Brain microvascular endothelial cell (primary cell): ENCODE data around the gene LRRC8A.

Source experiments
- DNase-seq: peaks from one replicate; pipeline ENCODE4 v3.0.0-alpha.2; 2020
- H3K27ac ChIP-seq: fragments of 250-450 bp; sonication (Bioruptor Pico); 2 replicates; pipeline ENCODE4 v1.5.1; 2020; ENCODE audit warnings: mild to moderate bottlenecking, moderate library complexity
- H3K27me3 ChIP-seq: fragments of 250-450 bp; sonication (Bioruptor Pico); replicated peaks from 2 replicates; pipeline ENCODE4 v1.5.1; 2020; ENCODE audit warnings: mild to moderate bottlenecking
- H3K36me3 ChIP-seq: fragments of 250-450 bp; sonication (Bioruptor Pico); replicated peaks from 2 replicates; pipeline ENCODE4 v1.5.1; 2020; ENCODE audit warnings: mild to moderate bottlenecking
- H3K4me3 ChIP-seq: 2 replicates; pipeline ENCODE4 v1.5.1; 2011; ENCODE audit warnings: low read depth, mild to moderate bottlenecking, control low read depth, low read length, moderate library complexity
- in situ Hi-C: cut with HindIII; loops from 2 replicates; pipeline ENCODE4 v1.10.0; 2017; ENCODE audit warnings: low sequenced_read_pairs, low pct_ligation_motif_present
- TF ChIP-seq, protein P1 (sequence below): IDR thresholded peaks from 2 replicates; pipeline ENCODE4 v1.5.1; 2011; ENCODE audit warnings: low read depth, mild to moderate bottlenecking, moderate library complexity, low read length, control low read depth, inconsistent platforms; ENCODE audit errors: missing control alignments

The LRRC8A gene

DNA sequence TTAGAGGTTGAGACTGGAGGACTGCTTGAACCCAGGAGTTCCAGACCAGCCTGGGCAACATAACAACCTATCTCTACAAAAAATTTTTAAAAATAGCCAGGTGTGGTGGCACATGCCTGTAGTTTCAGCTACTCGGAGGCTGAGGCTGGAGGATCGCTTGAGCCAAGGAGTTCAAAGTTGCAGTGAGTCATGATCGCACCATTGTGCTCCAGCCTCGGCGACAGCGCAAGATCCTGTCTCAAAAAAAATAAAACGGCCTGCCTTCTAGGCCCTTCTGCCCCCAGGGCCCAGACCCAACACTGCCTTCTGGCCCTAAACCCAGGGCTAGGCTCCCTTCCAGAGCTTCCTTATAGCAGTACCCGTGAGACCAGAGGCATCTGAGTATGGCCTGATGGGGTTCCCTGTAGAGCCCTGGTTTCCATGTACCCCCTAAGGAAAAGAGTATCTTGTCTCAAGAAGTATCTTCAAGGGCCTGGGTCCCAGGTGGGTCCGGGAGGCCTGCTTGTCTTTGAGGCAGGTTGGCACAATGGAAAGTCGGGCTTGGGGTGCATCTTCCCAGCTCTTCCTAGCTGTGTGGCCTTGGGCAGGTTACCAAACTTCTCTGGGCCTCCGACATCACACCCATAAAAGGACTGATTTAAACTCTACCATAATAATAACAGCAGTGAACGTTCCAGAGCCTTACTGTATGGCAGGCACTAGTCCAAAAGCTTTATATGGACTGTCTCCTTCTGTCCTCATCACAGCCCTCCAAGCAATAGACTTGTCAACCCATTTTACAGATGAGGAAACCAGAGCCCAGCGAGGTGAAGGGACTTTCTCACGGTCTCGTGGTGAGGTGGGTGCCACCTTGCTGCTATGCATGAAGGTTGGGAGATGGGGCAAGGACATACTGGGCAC lies 9.6 kb downstream of the LRRC8A start:
- H3K27ac ChIP-seq: no peak overlapping the region
- TF ChIP-seq, protein P1, sequence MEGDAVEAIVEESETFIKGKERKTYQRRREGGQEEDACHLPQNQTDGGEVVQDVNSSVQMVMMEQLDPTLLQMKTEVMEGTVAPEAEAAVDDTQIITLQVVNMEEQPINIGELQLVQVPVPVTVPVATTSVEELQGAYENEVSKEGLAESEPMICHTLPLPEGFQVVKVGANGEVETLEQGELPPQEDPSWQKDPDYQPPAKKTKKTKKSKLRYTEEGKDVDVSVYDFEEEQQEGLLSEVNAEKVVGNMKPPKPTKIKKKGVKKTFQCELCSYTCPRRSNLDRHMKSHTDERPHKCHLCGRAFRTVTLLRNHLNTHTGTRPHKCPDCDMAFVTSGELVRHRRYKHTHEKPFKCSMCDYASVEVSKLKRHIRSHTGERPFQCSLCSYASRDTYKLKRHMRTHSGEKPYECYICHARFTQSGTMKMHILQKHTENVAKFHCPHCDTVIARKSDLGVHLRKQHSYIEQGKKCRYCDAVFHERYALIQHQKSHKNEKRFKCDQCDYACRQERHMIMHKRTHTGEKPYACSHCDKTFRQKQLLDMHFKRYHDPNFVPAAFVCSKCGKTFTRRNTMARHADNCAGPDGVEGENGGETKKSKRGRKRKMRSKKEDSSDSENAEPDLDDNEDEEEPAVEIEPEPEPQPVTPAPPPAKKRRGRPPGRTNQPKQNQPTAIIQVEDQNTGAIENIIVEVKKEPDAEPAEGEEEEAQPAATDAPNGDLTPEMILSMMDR: no peak
- peaks cover 42% of the 10 kb centered on the region for H3K36me3 ChIP-seq
- H3K4me3 ChIP-seq: no peak overlapping the region
- no peaks in the 10 kb centered on the region for H3K27me3 ChIP-seq
- no peak for DNase-seq
- in situ Hi-C loops: no loop called here

DNA sequence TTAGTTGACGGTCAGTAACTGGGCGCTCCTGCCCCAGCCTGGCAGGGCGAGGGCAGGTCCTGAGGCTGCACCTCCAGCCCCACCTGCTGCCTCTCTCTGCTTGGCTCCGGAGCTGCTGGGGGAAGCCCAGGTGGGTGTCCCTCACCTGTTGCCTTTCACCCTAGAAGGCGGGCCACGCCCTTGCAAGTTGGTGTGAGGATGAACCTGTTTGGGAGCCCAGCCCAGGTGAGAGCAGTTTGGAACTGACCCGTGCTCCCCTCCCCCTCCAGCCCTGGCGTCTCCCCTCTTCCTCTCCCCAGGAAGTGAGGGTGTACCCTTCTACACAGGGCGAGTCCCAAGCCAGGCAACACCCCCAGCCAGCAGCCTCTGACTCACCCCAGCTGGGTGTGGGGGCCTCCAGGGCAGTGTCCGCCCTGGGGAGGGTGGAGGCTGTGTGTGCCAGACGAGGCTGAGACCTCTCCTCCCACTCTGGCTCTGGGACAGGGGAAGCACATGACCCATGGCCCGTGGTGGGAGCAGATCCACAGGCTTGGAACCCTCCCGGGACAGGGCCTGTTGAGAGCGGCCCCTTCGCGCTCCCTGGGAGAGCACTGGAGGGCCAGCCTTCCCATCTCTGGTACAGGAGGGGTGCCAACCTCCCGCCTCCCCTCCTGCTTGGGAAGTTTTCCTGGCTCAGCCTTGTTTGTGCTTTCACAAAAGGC lies 10.4 kb downstream of the LRRC8A start:
- in situ Hi-C loops: no loop called here
- peak; percentile 72 for DNase-seq

DNA sequence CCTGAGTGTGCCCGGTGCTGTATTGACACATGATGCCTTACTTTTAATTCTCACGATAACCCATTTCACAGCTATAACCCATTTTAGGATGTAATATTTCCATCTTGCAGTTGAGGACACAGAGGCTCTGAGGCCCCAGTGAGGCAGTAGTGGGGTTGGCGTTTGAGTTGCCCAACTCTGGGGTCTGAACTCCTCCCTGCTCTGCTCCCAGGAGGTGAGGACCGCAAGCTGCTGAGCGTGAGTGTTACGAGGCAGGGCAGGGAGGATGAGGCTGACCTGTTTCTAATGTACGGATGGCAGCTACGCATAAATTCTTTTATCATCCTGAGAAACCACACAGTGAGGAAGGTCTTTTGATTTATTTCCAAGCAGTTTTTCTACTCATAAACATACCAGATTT lies 11.4 kb downstream of the LRRC8A start:
- Histone ChIP-seq H3K36me3 (peaks cover 45% of the 10 kb centered on the region), H3K4me3 (no peak overlapping the region), H3K27ac (no peak overlapping the region), H3K27me3 (no peaks in the 10 kb centered on the region)
- in situ Hi-C loops: no loop called here
- TF ChIP-seq, protein P1: no peak
- no peak for DNase-seq

More for the DNA sequence above, 10.4 kb downstream of the LRRC8A start:
- TF ChIP-seq, protein P1: no peak
- peaks cover 43% of the 10 kb centered on the region for H3K36me3 ChIP-seq
- no peaks in the 10 kb centered on the region for H3K27me3 ChIP-seq
- no peak overlapping the region for H3K4me3 ChIP-seq
- H3K27ac ChIP-seq: peak overlapping the region; percentile 50

DNA sequence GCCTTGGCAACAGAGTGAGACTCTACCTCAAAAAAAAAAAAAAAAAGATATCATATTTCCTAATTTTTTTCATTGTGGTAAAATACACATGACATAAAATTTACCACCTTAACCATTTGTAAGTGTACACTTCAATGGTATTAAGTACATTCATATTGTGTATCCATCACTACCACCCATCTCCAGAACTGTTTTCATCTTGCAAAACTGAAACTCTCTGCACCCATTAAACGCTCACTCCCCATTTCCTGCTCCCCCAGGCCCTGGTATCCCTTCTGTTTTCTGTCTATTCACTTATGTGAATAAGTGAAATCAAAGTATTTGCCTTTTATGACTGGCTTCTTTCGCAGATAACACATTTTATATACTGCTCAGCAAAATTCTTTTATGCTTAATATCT lies 12.8 kb downstream of the LRRC8A start:
- H3K36me3 ChIP-seq: peaks cover 48% of the 10 kb centered on the region
- H3K4me3 ChIP-seq: no peak overlapping the region
- no peak overlapping the region for H3K27ac ChIP-seq
- H3K27me3 ChIP-seq: no peaks in the 10 kb centered on the region
- in situ Hi-C loops: no loop called here
- DNase-seq: no peak
- TF ChIP-seq, protein P1: no peak

DNA sequence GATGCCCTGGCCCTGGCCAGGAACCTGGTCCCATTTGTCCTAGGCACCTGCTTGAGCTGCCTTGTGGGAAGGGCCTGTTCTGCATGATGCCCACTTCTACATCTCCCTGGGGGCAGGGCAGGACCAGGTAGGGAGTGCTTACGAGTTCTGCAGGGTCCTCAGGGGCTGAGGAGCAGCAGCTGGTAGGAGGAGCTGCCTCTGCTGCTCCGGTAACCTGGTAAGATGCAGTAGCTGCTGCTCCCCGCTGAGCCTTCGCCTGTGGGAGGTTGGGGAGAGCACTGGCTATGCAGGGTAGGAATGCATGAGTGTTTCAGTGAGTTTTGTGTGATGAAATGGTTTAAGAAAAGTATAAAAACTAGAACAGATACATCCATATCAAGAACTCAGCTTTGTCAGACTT lies 13.6 kb downstream of the LRRC8A start:
- no peaks in the 10 kb centered on the region for H3K27me3 ChIP-seq
- in situ Hi-C loops: no loop called here
- DNase-seq: no peak
- TF ChIP-seq, protein P1: no peak
- H3K27ac ChIP-seq: no peak overlapping the region
- H3K36me3 ChIP-seq: peaks cover 43% of the 10 kb centered on the region
- no peak overlapping the region for H3K4me3 ChIP-seq
